GM13977 (cell line): ENCODE results near the gene SLC22A23.

Experiments used
- DNase-seq: peaks from one replicate; pipeline ENCODE4 v3.0.0; 2012; ENCODE audit warnings: low spot score
- CTCF ChIP-seq: IDR thresholded peaks from 2 replicates; pipeline ENCODE4 v1.5.1; 2012; ENCODE audit warnings: mild to moderate bottlenecking, control low read depth; ENCODE audit not compliant: insufficient read depth; ENCODE audit errors: extremely low read depth, missing control alignments
- in situ Hi-C: fragments of 300-500 bp; cut with MboI; formaldehyde crosslinking; loops from one replicate; pipeline ENCODE4 v1.12.0; 2022; ENCODE audit warnings: low sequenced_read_pairs, low pct_unique_long_range_greater_than_20kb, mixed read lengths, inconsistent platforms; ENCODE audit not compliant: unreplicated experiment

The SLC22A23 gene

GRCh38 chr6:3282476-3283236, 174.2 kb downstream of the SLC22A23 start:
- no peak for TF ChIP-seq CTCF
- in situ Hi-C loops: no loop called here
- no peak for DNase-seq

GRCh38 chr6:3281631-3282475, 175.0 kb downstream of the SLC22A23 start:
- in situ Hi-C loops: no loop called here
- TF ChIP-seq CTCF: no peak
- no peak for DNase-seq

GRCh38 chr6:3280866-3281465, 175.9 kb downstream of the SLC22A23 start:
- in situ Hi-C loops: no loop called here
- DNase-seq: no peak
- no peak for TF ChIP-seq CTCF

GRCh38 chr6:3280091-3280490, 176.8 kb downstream of the SLC22A23 start:
- DNase-seq: no peak
- in situ Hi-C loops: no loop called here
- TF ChIP-seq CTCF: no peak

GRCh38 chr6:3278691-3279090, 178.2 kb downstream of the SLC22A23 start:
- in situ Hi-C loops: loop anchor here (10.0 kb wide), 1 partner anchor 456 kb away; no protein-coding TSS in a partner anchor
- no peak for TF ChIP-seq CTCF
- DNase-seq: no peak

- no peak for TF ChIP-seq CTCF
- no peak for DNase-seq
- in situ Hi-C loops: loop anchor here (10.0 kb wide), 1 partner anchor 457 kb away; no protein-coding TSS in a partner anchor
Observed at GRCh38 chr6:3277851-3278416, 178.9 kb downstream of the SLC22A23 start.
